Measurements from ENCODE around the gene JAM3. TPM values are rescaled to one million over a fixed set of nuclear protein-coding genes. Genes with fewer than 3 reads are reported as not detected.

Gene JAM3
- total RNA-seq, 1 donor = 61.6 TPM

GRCh38 chr11:134140961-134141490, 72.2 kb downstream of the JAM3 start:
- DNase-seq (ENCODE audit: low read depth) = no peak
- H3K4me3 ChIP-seq (ENCODE audit: low read depth, low read length) = no peak overlapping the region
- TF ChIP-seq, protein P1, sequence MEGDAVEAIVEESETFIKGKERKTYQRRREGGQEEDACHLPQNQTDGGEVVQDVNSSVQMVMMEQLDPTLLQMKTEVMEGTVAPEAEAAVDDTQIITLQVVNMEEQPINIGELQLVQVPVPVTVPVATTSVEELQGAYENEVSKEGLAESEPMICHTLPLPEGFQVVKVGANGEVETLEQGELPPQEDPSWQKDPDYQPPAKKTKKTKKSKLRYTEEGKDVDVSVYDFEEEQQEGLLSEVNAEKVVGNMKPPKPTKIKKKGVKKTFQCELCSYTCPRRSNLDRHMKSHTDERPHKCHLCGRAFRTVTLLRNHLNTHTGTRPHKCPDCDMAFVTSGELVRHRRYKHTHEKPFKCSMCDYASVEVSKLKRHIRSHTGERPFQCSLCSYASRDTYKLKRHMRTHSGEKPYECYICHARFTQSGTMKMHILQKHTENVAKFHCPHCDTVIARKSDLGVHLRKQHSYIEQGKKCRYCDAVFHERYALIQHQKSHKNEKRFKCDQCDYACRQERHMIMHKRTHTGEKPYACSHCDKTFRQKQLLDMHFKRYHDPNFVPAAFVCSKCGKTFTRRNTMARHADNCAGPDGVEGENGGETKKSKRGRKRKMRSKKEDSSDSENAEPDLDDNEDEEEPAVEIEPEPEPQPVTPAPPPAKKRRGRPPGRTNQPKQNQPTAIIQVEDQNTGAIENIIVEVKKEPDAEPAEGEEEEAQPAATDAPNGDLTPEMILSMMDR (IDR thresholded peaks at IDR 0.05; ENCODE audit: insufficient read depth, low read length) = no peak

DNA sequence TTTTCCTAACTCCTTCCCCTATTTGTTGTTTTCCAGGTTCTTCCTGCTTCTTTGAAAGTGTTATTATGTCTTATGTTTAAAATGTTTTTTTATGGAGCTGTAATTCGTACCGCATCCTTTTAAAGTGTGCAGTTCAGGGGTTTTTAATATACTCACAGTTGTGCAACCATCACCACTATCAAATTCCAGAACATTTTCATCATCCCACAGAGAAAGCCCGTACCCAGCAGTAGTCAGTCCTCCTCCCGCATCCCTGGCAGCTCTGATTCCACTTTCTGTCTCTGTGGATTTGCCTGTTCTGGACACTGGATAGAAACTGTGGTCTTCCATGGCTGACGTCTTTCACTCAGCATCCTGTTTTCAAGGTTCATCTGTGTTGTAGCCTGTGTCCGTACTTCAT, 73.7 kb downstream of the JAM3 start:
- DNase-seq (ENCODE audit: low read depth) = peak; percentile 35
- no peak overlapping the region for H3K4me3 ChIP-seq (ENCODE audit: low read depth, low read length)
- TF ChIP-seq, protein P1 (IDR thresholded peaks at IDR 0.05; ENCODE audit: insufficient read depth, low read length) = no peak

DNA sequence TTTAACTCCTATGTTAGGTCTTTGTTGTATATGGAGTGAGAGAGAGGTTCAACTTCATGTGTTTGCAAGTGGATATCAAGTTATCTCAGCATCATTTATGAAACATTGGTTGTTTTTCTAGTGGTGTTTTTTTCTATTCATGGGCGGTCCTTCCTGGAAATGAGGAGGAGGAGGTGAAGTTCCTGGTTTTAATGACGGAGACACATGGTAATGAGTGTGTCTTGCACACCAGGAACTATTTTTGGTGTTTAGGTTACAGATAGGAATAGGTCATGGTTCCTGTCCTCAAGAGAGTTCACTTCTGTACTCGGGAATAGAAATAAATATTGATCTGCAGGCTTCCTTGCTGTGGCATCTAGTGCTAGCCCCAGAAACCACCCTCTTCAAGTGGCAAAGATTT, 74.9 kb downstream of the JAM3 start:
- TF ChIP-seq, protein P1 (IDR thresholded peaks at IDR 0.05; ENCODE audit: insufficient read depth, low read length) = no peak
- DNase-seq (ENCODE audit: low read depth) = no peak
- no peak overlapping the region for H3K4me3 ChIP-seq (ENCODE audit: low read depth, low read length)

DNA sequence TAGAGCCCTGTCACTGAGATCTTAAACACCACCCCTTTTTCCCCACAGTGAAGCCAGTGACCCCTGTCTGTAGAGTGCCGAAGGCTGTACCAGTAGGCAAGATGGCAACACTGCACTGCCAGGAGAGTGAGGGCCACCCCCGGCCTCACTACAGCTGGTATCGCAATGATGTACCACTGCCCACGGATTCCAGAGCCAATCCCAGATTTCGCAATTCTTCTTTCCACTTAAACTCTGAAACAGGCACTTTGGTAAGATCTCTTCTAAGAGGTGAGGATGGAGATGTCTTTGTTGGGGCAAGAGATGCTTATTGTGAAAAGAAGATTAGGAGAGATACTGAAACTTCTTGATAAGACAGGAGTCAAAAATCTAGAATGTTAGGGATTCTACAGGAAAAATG, 75.9 kb downstream of the JAM3 start:
- H3K4me3 ChIP-seq (ENCODE audit: low read depth, low read length) = no peak overlapping the region
- TF ChIP-seq, protein P1 (IDR thresholded peaks at IDR 0.05; ENCODE audit: insufficient read depth, low read length) = no peak
- DNase-seq (ENCODE audit: low read depth) = no peak

GRCh38 chr11:134145715-134146114, 76.8 kb downstream of the JAM3 start:
- TF ChIP-seq, protein P1 (IDR thresholded peaks at IDR 0.05; ENCODE audit: insufficient read depth, low read length) = no peak
- DNase-seq (ENCODE audit: low read depth) = no peak
- no peak overlapping the region for H3K4me3 ChIP-seq (ENCODE audit: low read depth, low read length)

DNA sequence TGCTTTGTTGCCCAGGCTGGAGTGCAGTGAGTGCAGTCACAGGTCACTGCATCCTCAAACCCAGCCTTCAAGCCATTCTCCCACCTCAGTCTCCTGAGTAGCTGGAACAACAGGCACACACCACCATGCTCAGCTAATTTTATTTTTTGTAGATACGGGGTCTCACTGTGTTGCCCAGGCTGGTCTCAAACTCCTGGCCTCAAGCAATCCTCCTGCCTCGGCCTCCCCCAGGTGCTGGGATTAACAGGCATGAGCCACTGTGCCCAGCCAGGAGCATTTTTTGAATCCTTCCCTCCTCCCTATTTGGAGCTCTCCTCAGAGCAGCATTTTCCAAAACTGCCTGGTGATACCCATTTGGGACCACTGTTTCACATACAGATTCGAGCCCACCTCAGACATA, 77.7 kb downstream of the JAM3 start:
- no peak overlapping the region for H3K4me3 ChIP-seq (ENCODE audit: low read depth, low read length)
- TF ChIP-seq, protein P1 (IDR thresholded peaks at IDR 0.05; ENCODE audit: insufficient read depth, low read length) = no peak
- no peak for DNase-seq (ENCODE audit: low read depth)

DNA sequence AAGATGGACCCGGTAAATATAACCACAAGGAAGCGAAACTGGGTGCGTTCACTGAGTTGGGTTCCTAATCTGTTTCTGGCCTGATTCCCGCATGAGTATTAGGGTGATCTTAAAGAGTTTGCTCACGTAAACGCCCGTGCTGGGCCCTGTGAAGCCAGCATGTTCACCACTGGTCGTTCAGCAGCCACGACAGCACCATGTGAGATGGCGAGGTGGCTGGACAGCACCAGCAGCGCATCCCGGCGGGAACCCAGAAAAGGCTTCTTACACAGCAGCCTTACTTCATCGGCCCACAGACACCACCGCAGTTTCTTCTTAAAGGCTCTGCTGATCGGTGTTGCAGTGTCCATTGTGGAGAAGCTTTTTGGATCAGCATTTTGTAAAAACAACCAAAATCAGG, 80.5 kb downstream of the JAM3 start:
- H3K4me3 ChIP-seq (ENCODE audit: low read depth, low read length) = no peak overlapping the region
- TF ChIP-seq, protein P1 (IDR thresholded peaks at IDR 0.05; ENCODE audit: insufficient read depth, low read length) = no peak
- DNase-seq (ENCODE audit: low read depth) = no peak

All from fibroblast of the aortic adventitia (primary cell).